H1 (cell line): ENCODE measurements around the gene GNLY. TPM values are rescaled to one million over a fixed set of nuclear protein-coding genes. Genes with fewer than 3 reads are reported as not detected.

Experiments used
- CTCF ChIA-PET: fragments of 300-600 bp; sonication (Branson Sonifier 250); formaldehyde crosslinking; loops from one replicate; lab custom pipeline; 2021; ENCODE audit not compliant: partially characterized antibody; lab: Charles Lee
- POLR2A ChIA-PET: fragments of 300-600 bp; sonication (Branson Sonifier 250); formaldehyde crosslinking; loops from one replicate; lab custom pipeline; 2021; ENCODE audit warnings: inconsistent platforms; ENCODE audit not compliant: partially characterized antibody; lab: Charles Lee
- DNase-seq, 2 experiments: peaks; one replicate each; pipeline versions ENCODE4 v3.0.0 to v3.0.0-alpha.2; 2010 to 2022; ENCODE audit warnings: low spot score in 2 of 2, low read depth in 1 of 2, mixed read lengths in 1 of 2
- FAIRE-seq: peaks from 2 replicates; lab custom pipeline; 2011; peaks lifted over from hg19 to GRCh38; lab: Jason Lieb, UNC
- H2AFZ ChIP-seq: 2 replicates; pipeline ENCODE4 v1.8.1; 2012; ENCODE audit warnings: low read length, inconsistent platforms
- H2AK5ac ChIP-seq: 2 replicates; pipeline ENCODE4 v1.6.1; 2013; ENCODE audit warnings: low read depth, low read length
- H2BK120ac ChIP-seq: replicated peaks from 2 replicates; pipeline ENCODE3; 2013; ENCODE audit warnings: low read depth, low read length, inconsistent platforms
- H2BK12ac ChIP-seq: 2 replicates; pipeline ENCODE4 v1.6.1; 2013; ENCODE audit warnings: low read depth, low read length
- H2BK15ac ChIP-seq: 2 replicates; pipeline ENCODE4 v1.6.1; 2013; ENCODE audit warnings: low read length
- H2BK20ac ChIP-seq: 2 replicates; pipeline ENCODE4 v1.6.1; 2013; ENCODE audit warnings: low read length
- H2BK5ac ChIP-seq: 2 replicates; pipeline ENCODE4 v1.6.1; 2013; ENCODE audit warnings: low read depth, low read length
- H3K14ac ChIP-seq: 2 replicates; pipeline ENCODE4 v1.6.1; 2013; ENCODE audit warnings: inconsistent platforms; ENCODE audit not compliant: insufficient read length
- H3K18ac ChIP-seq: 2 replicates; pipeline ENCODE4 v1.6.1; 2013; ENCODE audit warnings: low read length; ENCODE audit errors: extremely low read depth
- H3K23ac ChIP-seq: 2 replicates; pipeline ENCODE4 v1.6.1; 2013; ENCODE audit warnings: inconsistent platforms; ENCODE audit not compliant: insufficient read length
- H3K23me2 ChIP-seq: 2 replicates; pipeline ENCODE4 v1.6.1; 2013; ENCODE audit warnings: low read depth, low read length
- H3K27ac ChIP-seq: 2 replicates; pipeline ENCODE4 v1.6.1; 2011; ENCODE audit warnings: low read depth, low read length, inconsistent platforms
- H3K27me3 ChIP-seq, 4 experiments: replicated peaks in 1 of 4; 1 replicate in 1 of 4; 2 replicates in 3 of 4; pipeline versions ENCODE4 v1.6.1 to v1.8.1; 2011 to 2013; ENCODE audit warnings: low read length in 3 of 4, mild to moderate bottlenecking in 3 of 4, inconsistent platforms in 2 of 4, mixed read lengths in 2 of 4, moderate library complexity in 1 of 4; ENCODE audit not compliant: control insufficient read depth in 3 of 4, insufficient read depth in 3 of 4; ENCODE audit errors: extremely low read depth in 1 of 4
- H3K36me3 ChIP-seq, 4 experiments: 2 replicates each; pipeline versions ENCODE4 v1.6.1 to v1.8.1; 2011 to 2013; ENCODE audit warnings: mild to moderate bottlenecking in 4 of 4, low read length in 3 of 4, moderate library complexity in 2 of 4, control low read depth in 1 of 4, inconsistent platforms in 1 of 4; ENCODE audit not compliant: insufficient read depth in 4 of 4, control insufficient read depth in 2 of 4
- H3K4ac ChIP-seq: replicated peaks from 2 replicates; pipeline ENCODE3; 2013; ENCODE audit warnings: low read length, low read depth, mixed read lengths, inconsistent platforms; ENCODE audit not compliant: insufficient read length
- H3K4me1 ChIP-seq, 4 experiments: replicated peaks in 1 of 4; 1 replicate in 1 of 4; 2 replicates in 3 of 4; pipeline versions ENCODE4 v1.6.1 to v1.8.1; 2011 to 2013; ENCODE audit warnings: low read length in 3 of 4, inconsistent platforms in 2 of 4, mixed read lengths in 1 of 4; ENCODE audit not compliant: insufficient read depth in 4 of 4, control insufficient read depth in 3 of 4
- H3K4me2 ChIP-seq, 2 experiments: 2 replicates each; pipeline versions ENCODE4 v1.6.1 to v1.8.1; 2011 to 2013; ENCODE audit warnings: low read depth in 2 of 2, low read length in 2 of 2, control low read depth in 1 of 2, inconsistent platforms in 1 of 2, mild to moderate bottlenecking in 1 of 2; ENCODE audit not compliant: insufficient read depth in 1 of 2
- H3K4me3 ChIP-seq, 4 experiments: fragments of 200-600, 300-600 bp in 1 of 4; sonication (generic), shearing (Covaris generic), sonication (Bioruptor Twin) in 1 of 4; 2 replicates each; pipeline versions ENCODE4 v1.5.1 to v1.8.1; 2011 to 2016; ENCODE audit warnings: low read length in 4 of 4, low read depth in 3 of 4, control low read depth in 2 of 4, inconsistent platforms in 2 of 4, mild to moderate bottlenecking in 2 of 4, mixed read lengths in 1 of 4, moderate library complexity in 1 of 4; ENCODE audit not compliant: insufficient read depth in 2 of 4; ENCODE audit errors: extremely low read depth in 1 of 4
- H3K56ac ChIP-seq: replicated peaks from 2 replicates; pipeline ENCODE3; 2013; ENCODE audit warnings: low read depth, mild to moderate bottlenecking, mixed read lengths, low read length, inconsistent platforms; ENCODE audit not compliant: insufficient read length
- H3K79me1 ChIP-seq: 2 replicates; pipeline ENCODE4 v1.6.1; 2013; ENCODE audit warnings: low read depth, low read length, control low read depth
- H3K79me2 ChIP-seq, 2 experiments: 2 replicates each; pipeline versions ENCODE4 v1.6.1 to v1.8.1; 2012 to 2013; ENCODE audit warnings: low read length in 2 of 2, mild to moderate bottlenecking in 2 of 2, inconsistent platforms in 1 of 2; ENCODE audit not compliant: insufficient read depth in 2 of 2, control insufficient read depth in 1 of 2
- H3K9ac ChIP-seq, 4 experiments: replicated peaks in 1 of 4; 1 replicate in 1 of 4; 2 replicates in 3 of 4; pipeline versions ENCODE4 v1.6.1 to v1.8.1; 2011 to 2013; ENCODE audit warnings: low read depth in 3 of 4, low read length in 3 of 4, control low read depth in 2 of 4, mild to moderate bottlenecking in 2 of 4, moderate library complexity in 2 of 4, inconsistent platforms in 1 of 4; ENCODE audit errors: extremely low read depth in 1 of 4
- H3K9me3 ChIP-seq, 2 experiments: 2 replicates each; pipeline versions ENCODE4 v1.6.1 to v1.8.1; 2012 to 2013; ENCODE audit warnings: mild to moderate bottlenecking in 2 of 2, moderate library complexity in 2 of 2, control low read depth in 1 of 2, inconsistent platforms in 1 of 2, low read depth in 1 of 2, low read length in 1 of 2, mixed read lengths in 1 of 2; ENCODE audit not compliant: insufficient read depth in 2 of 2
- H4K20me1 ChIP-seq, 2 experiments: replicated peaks in 1 of 2; 2 replicates each; pipeline versions ENCODE3 to v1.8.1; 2011 to 2013; ENCODE audit warnings: inconsistent platforms in 2 of 2, low read length in 2 of 2, mild to moderate bottlenecking in 1 of 2; ENCODE audit not compliant: insufficient read depth in 2 of 2, control insufficient read depth in 1 of 2
- H4K5ac ChIP-seq: 2 replicates; pipeline ENCODE4 v1.6.1; 2013; ENCODE audit warnings: low read length, low read depth, mixed read lengths, inconsistent platforms; ENCODE audit not compliant: insufficient read length
- H4K8ac ChIP-seq: 2 replicates; pipeline ENCODE4 v1.8.0; 2013; ENCODE audit warnings: mild to moderate bottlenecking, moderate library complexity, low read length, inconsistent platforms; ENCODE audit not compliant: insufficient read depth; ENCODE audit errors: extremely low read depth
- H4K91ac ChIP-seq: replicated peaks from 2 replicates; pipeline ENCODE3; 2013; ENCODE audit warnings: low read length, mixed read lengths, inconsistent platforms; ENCODE audit not compliant: insufficient read length
- CBX8 ChIP-seq: fragments of 300-800, 300-1000 bp; sonication (generic); IDR thresholded peaks from 2 replicates; pipeline ENCODE4 v1.7.1; 2016; ENCODE audit warnings: low read depth, low read length, borderline replicate concordance
- CHD1 ChIP-seq: IDR thresholded peaks from 2 replicates; pipeline ENCODE4 v1.6.1; 2012; ENCODE audit warnings: low read depth, low read length, improper control_type of control experiment
- CTBP2 ChIP-seq: IDR thresholded peaks from 2 replicates; pipeline ENCODE4 v1.7.0; 2011; ENCODE audit warnings: borderline replicate concordance, mild to moderate bottlenecking, moderate library complexity, mixed read lengths, low read length; ENCODE audit not compliant: insufficient read depth, insufficient read length
- EGR1 ChIP-seq: IDR thresholded peaks from 2 replicates; pipeline ENCODE4 v1.6.1; 2011; ENCODE audit warnings: low read depth, low read length, borderline replicate concordance
- EP300 ChIP-seq, 2 experiments: IDR thresholded peaks; 1 replicate in 1 of 2; 2 replicates in 1 of 2; pipeline ENCODE4 v1.6.1; 2011 to 2012; ENCODE audit warnings: low read depth in 2 of 2, low read length in 2 of 2, mild to moderate bottlenecking in 2 of 2, borderline replicate concordance in 1 of 2, inconsistent platforms in 1 of 2, moderate library complexity in 1 of 2
- GABPA ChIP-seq: IDR thresholded peaks from 2 replicates; pipeline ENCODE4 v1.6.1; 2011; ENCODE audit warnings: mild to moderate bottlenecking, low read length, moderate library complexity, borderline replicate concordance; ENCODE audit not compliant: insufficient read depth
- KDM5A ChIP-seq: fragments of 200-600 bp; IDR thresholded peaks from 2 replicates; pipeline ENCODE4 v1.7.1; 2012; ENCODE audit warnings: mild to moderate bottlenecking, low read length, inconsistent platforms, mixed read lengths
- POLR2AphosphoS5 ChIP-seq: IDR thresholded peaks from 2 replicates; pipeline ENCODE4 v1.6.1; 2011; ENCODE audit warnings: low read depth, low read length
- SP1 ChIP-seq: IDR thresholded peaks from 2 replicates; pipeline ENCODE4 v1.6.1; 2011; ENCODE audit warnings: low read depth, low read length
- TAF7 ChIP-seq: optimal IDR thresholded peaks from 2 replicates; pipeline ENCODE3; 2011; ENCODE audit warnings: low read depth, mild to moderate bottlenecking, inconsistent platforms, low read length, moderate library complexity, borderline replicate concordance
- TBP ChIP-seq: IDR thresholded peaks from 2 replicates; pipeline ENCODE4 v1.6.1; 2011; ENCODE audit warnings: low read depth, low read length, improper control_type of control experiment
- TCF12 ChIP-seq: IDR thresholded peaks from 2 replicates; pipeline ENCODE4 v1.6.1; 2011; ENCODE audit warnings: low read depth, mild to moderate bottlenecking, low read length
- WGBS, 2 experiments: shearing (Covaris generic) in 1 of 2; methylation state at CpG; one replicate each; pipeline versions ENCODE4 v1.1.6 to v1.1.7; 2013 to 2015; ENCODE audit warnings: low lambda C conversion rate in 2 of 2, mixed read lengths in 2 of 2, inconsistent platforms in 1 of 2, low coverage in 1 of 2, missing lambda C conversion rate in 1 of 2; ENCODE audit not compliant: insufficient replicate concordance in 2 of 2, insufficient coverage in 1 of 2, insufficient read length in 1 of 2; ENCODE audit errors: extremely low coverage in 1 of 2, missing lambda C conversion rate in 1 of 2; 5-methylcytosine and 5-hydroxymethylcytosine counted together
- polyA plus RNA-seq, 7 experiments: library from polyadenylated mRNA; depleted of rRNA in 3 of 7; stranded (reverse) in 5 of 7; unstranded in 2 of 7; fragments of >200 nt in 5 of 7; fragments of 200-250 nt in 2 of 7; gene quantifications; 1 replicate in 5 of 7; 2 replicates in 1 of 7; 4 replicates in 1 of 7; pipeline versions ENCODE4 v1.2.1 to v1.2.3, GENCODE V29; 2011 to 2013; ENCODE audit warnings: missing spikeins in 2 of 7, mixed read lengths in 2 of 7
- total RNA-seq: library from RNA; stranded (reverse); fragmentation: NEBNext Ultra II Directional; extraction: Animal tissue kit (Norgen Biotek cat#: 25700); gene quantifications from 2 replicates; pipeline ENCODE4 v1.2.1, GENCODE V29; 2021
- TF ChIP-seq, protein P1 (sequence below): IDR thresholded peaks from 2 replicates; pipeline ENCODE4 v1.6.1; 2012; ENCODE audit warnings: low read length, inconsistent platforms

GNLY gene
- total and polyA plus RNA-seq, 2 of the 8 experiments (the other 6 are each of a cell fraction or from before 2014, with no cell fraction given), result 0.03 TPM; not detected in 1

DNA sequence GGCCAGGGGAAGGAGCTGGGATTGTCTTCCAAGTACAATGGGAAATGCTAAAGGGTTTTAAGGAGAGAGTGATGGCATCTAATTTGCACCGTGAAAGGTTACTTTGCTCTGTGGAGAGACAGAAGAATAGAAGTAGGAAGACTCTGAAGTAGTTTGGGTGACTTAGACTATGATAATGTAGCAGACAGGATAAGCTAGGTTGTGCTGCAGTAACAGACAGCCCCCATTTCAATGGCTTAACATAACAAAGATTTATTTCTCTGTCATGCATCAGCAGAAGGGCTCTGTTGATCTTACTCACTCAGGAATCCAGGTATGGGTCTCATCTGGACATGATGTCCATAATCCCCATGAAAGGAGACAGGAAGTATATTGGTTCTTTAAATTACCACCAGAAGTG lies 26.4 kb downstream of the GNLY start:
- H2AFZ ChIP-seq, result no peak overlapping the region
- POLR2A ChIA-PET, result no interaction called here
- H3K9me3 ChIP-seq, result no peaks in the 10 kb centered on the region
- no peak overlapping the region for H3K14ac ChIP-seq
- H3K23ac ChIP-seq, result no peak overlapping the region
- no peak overlapping the region for H3K4me2 ChIP-seq
- no peaks in the 10 kb centered on the region for H3K79me1 ChIP-seq
- H4K20me1 ChIP-seq, result no peaks in the 10 kb centered on the region
- no peak overlapping the region for H3K4me3 ChIP-seq
- no peak overlapping the region for H3K27ac ChIP-seq
- H4K5ac ChIP-seq, result no peak overlapping the region
- no peak overlapping the region for H3K18ac ChIP-seq
- no peaks in the 10 kb centered on the region for H3K36me3 ChIP-seq
- CTCF ChIA-PET, result interaction anchor here (0.7 to 6.0 kb wide), 13 partner anchors 9 to 117 kb away, joined by 3 to 61 read pairs (median 4); no protein-coding TSS in a partner anchor
- H3K9ac ChIP-seq, result no peak overlapping the region
- DNase-seq (no peak), FAIRE-seq (no peak)
- no peaks in the 10 kb centered on the region; a peak in 1 of 7 replicates for H3K27me3 ChIP-seq
- no peak overlapping the region for H2BK120ac ChIP-seq
- 100% methylated on average over 1 of the region's 1 CpG; no CpG with 5 or more reads in 1 of the 2 experiments for WGBS, 2 experiments
- no peak overlapping the region for H2BK20ac ChIP-seq
- no peaks in the 10 kb centered on the region for H3K4me1 ChIP-seq
- H2BK15ac ChIP-seq, result no peak overlapping the region
- no peak overlapping the region for H4K8ac ChIP-seq
- no peak overlapping the region for H2BK5ac ChIP-seq
- no peak overlapping the region for H2AK5ac ChIP-seq
- H4K91ac ChIP-seq, result no peak overlapping the region
- H3K23me2 ChIP-seq, result no peaks in the 10 kb centered on the region
- no peaks in the 10 kb centered on the region for H3K79me2 ChIP-seq
- H3K56ac ChIP-seq, result no peak overlapping the region
- H2BK12ac ChIP-seq, result no peak overlapping the region
- no peak overlapping the region for H3K4ac ChIP-seq
- TF ChIP-seq TCF12 (no peak), TBP (no peak), CTBP2 (no peak), SP1 (no peak), GABPA (no peak), CHD1 (no peak), CBX8 (no peak), KDM5A (no peak), EP300 (IDR thresholded peaks at IDR 0.05; ENCODE audit: borderline replicate concordance in 1 of 2, low read depth in 2 of 2, low read length in 2 of 2) (no peak), POLR2AphosphoS5 (no peak), EGR1 (no peak), TAF7 (no peak)
- TF ChIP-seq, protein P1, sequence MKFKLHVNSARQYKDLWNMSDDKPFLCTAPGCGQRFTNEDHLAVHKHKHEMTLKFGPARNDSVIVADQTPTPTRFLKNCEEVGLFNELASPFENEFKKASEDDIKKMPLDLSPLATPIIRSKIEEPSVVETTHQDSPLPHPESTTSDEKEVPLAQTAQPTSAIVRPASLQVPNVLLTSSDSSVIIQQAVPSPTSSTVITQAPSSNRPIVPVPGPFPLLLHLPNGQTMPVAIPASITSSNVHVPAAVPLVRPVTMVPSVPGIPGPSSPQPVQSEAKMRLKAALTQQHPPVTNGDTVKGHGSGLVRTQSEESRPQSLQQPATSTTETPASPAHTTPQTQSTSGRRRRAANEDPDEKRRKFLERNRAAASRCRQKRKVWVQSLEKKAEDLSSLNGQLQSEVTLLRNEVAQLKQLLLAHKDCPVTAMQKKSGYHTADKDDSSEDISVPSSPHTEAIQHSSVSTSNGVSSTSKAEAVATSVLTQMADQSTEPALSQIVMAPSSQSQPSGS, result no peak
